NB4 (cell line): ENCODE data around the gene TACC2.

Source experiments
- CTCF ChIP-seq: IDR thresholded peaks from one replicate; pipeline ENCODE4 v1.5.1; 2012; ENCODE audit warnings: low read depth, low read length
- MAX ChIP-seq: IDR thresholded peaks from 2 replicates; pipeline ENCODE4 v1.6.1; 2011; ENCODE audit warnings: low read depth, low read length
- MYC ChIP-seq: IDR thresholded peaks from 2 replicates; pipeline ENCODE4 v1.6.1; 2011; ENCODE audit warnings: low read depth, low read length
- POLR2A ChIP-seq: IDR thresholded peaks from 2 replicates; pipeline ENCODE4 v1.6.1; 2011; ENCODE audit warnings: mild to moderate bottlenecking; ENCODE audit not compliant: insufficient read length; ENCODE audit errors: extremely low read depth

- TF ChIP-seq CTCF (no peak), POLR2A (no peak), MYC (no peak), MAX (no peak)
These were observed 189.7 kb downstream of the TACC2 start for GRCh38 chr10:122178655-122179054.
